Smooth muscle cell (in vitro differentiated cells): ENCODE data around the gene OTOG. TPM values are rescaled to one million over a fixed set of nuclear protein-coding genes. Genes with fewer than 3 reads are reported as not detected.

ENCODE experiments used
- DNase-seq: peaks from one replicate; lab custom pipeline; 2025; ENCODE audit not compliant: unreplicated experiment; lab: John Stamatoyannopoulos, UW
- H2AFZ ChIP-seq: fragments of 200-600 bp; sonication (generic); 2 replicates; pipeline ENCODE4 v1.6.0; 2016; ENCODE audit warnings: antibody characterized with exemption, low read depth, mild to moderate bottlenecking
- H3F3A ChIP-seq: fragments of 200-600 bp; sonication (generic); 2 replicates; pipeline ENCODE4 v1.6.0; 2017; ENCODE audit warnings: antibody characterized with exemption, low read depth
- H3K27ac ChIP-seq: fragments of 200-600 bp; sonication (generic); 2 replicates; pipeline ENCODE4 v1.5.1; 2016; ENCODE audit warnings: low read depth, mild to moderate bottlenecking
- H3K27me3 ChIP-seq: fragments of 200-600 bp; sonication (generic); 2 replicates; pipeline ENCODE4 v1.6.1; 2016; ENCODE audit warnings: low read depth, mild to moderate bottlenecking
- H3K36me3 ChIP-seq: fragments of 200-600 bp; sonication (generic); 2 replicates; pipeline ENCODE4 v1.5.1; 2016; ENCODE audit warnings: low read depth
- H3K4me1 ChIP-seq: fragments of 200-600 bp; sonication (generic); 2 replicates; pipeline ENCODE4 v1.5.1; 2016; ENCODE audit warnings: low read depth
- H3K4me2 ChIP-seq: fragments of 200-600 bp; sonication (generic); 2 replicates; pipeline ENCODE4 v1.6.0; 2016; ENCODE audit warnings: mild to moderate bottlenecking
- H3K4me3 ChIP-seq: fragments of 200-600 bp; sonication (generic); 2 replicates; pipeline ENCODE4 v1.5.1; 2016; ENCODE audit warnings: mild to moderate bottlenecking
- H3K79me2 ChIP-seq: fragments of 200-600 bp; sonication (generic); 2 replicates; pipeline ENCODE4 v1.6.0; 2016; ENCODE audit warnings: low read depth, mild to moderate bottlenecking
- H3K9ac ChIP-seq: fragments of 200-600 bp; sonication (generic); 2 replicates; pipeline ENCODE4 v1.6.0; 2016; ENCODE audit warnings: low read depth
- H3K9me3 ChIP-seq: fragments of 200-600 bp; sonication (generic); replicated peaks from 2 replicates; pipeline ENCODE4 v1.5.1; 2016; ENCODE audit warnings: low read depth
- H4K20me1 ChIP-seq: fragments of 200-600 bp; sonication (generic); 2 replicates; pipeline ENCODE4 v1.6.0; 2016; ENCODE audit warnings: low read depth
- CTCF ChIP-seq: fragments of 200-600 bp; sonication (generic); IDR thresholded peaks from 2 replicates; pipeline ENCODE4 v1.5.1; 2017; ENCODE audit warnings: borderline replicate concordance, mild to moderate bottlenecking, antibody characterized with exemption; ENCODE audit not compliant: insufficient read depth, poor library complexity, severe bottlenecking
- WGBS: methylation state at CpG from one replicate; pipeline ENCODE4 v1.1.7; 2016; ENCODE audit warnings: low lambda C conversion rate; 5-methylcytosine and 5-hydroxymethylcytosine counted together
- polyA plus RNA-seq: library from polyadenylated mRNA; unstranded; fragments of >200 nt; fragmentation: Nextera tagmentation; extraction: Ambion mirVana; gene quantifications from 2 replicates; pipeline ENCODE4 v1.2.1, GENCODE V29; 2016
- total RNA-seq: library from RNA; depleted of rRNA; stranded (reverse); fragments of >200 nt; gene quantifications from 2 replicates; pipeline ENCODE4 v1.2.3, GENCODE V29; 2014

Gene OTOG
- total and polyA plus RNA-seq, 2 experiments from 2014 or later = not detected

- Histone ChIP-seq H3K27ac (no peak overlapping the region), H3K27me3 (peaks cover 46% of the 10 kb centered on the region), H3K36me3 (no peaks in the 10 kb centered on the region), H3K4me3 (no peak overlapping the region), H3K4me2 (no peak overlapping the region), H3K79me2 (no peaks in the 10 kb centered on the region), H3K4me1 (no peaks in the 10 kb centered on the region), H3K9ac (no peak overlapping the region), H3F3A (no peaks in the 10 kb centered on the region), H4K20me1 (no peaks in the 10 kb centered on the region), H3K9me3 (no peaks in the 10 kb centered on the region), H2AFZ (no peak overlapping the region)
- 75% methylated on average over 2 of the region's 2 CpGs for WGBS
- DNase-seq = no peak
- TF ChIP-seq CTCF = no peak
These were observed 83.9 kb downstream of the OTOG start for GRCh38 chr11:17630936-17631335.

- Histone ChIP-seq H3K27ac (no peak overlapping the region), H3K27me3 (peaks cover 37% of the 10 kb centered on the region), H3K79me2 (no peaks in the 10 kb centered on the region), H4K20me1 (no peaks in the 10 kb centered on the region), H3K9ac (no peak overlapping the region), H3F3A (no peaks in the 10 kb centered on the region), H3K4me2 (no peak overlapping the region), H3K4me3 (no peak overlapping the region), H2AFZ (no peak overlapping the region), H3K36me3 (no peaks in the 10 kb centered on the region), H3K4me1 (no peaks in the 10 kb centered on the region), H3K9me3 (no peaks in the 10 kb centered on the region)
- DNase-seq = no peak
- 91% methylated on average over 19 of the region's 19 CpGs for WGBS
- TF ChIP-seq CTCF = no peak
These were observed 84.8 kb downstream of the OTOG start for GRCh38 chr11:17631702-17632365.

GRCh38 chr11:17633279-17633986, 86.4 kb downstream of the OTOG start:
- H3K4me2 ChIP-seq = no peak overlapping the region
- H3K4me3 ChIP-seq = no peak overlapping the region
- H3K9me3 ChIP-seq = no peaks in the 10 kb centered on the region
- WGBS = 89% methylated on average over 11 of the region's 11 CpGs
- H3K9ac ChIP-seq = no peak overlapping the region
- TF ChIP-seq CTCF = no peak
- DNase-seq = no peak
- H4K20me1 ChIP-seq = no peaks in the 10 kb centered on the region
- H3F3A ChIP-seq = no peaks in the 10 kb centered on the region
- no peaks in the 10 kb centered on the region for H3K4me1 ChIP-seq
- no peak overlapping the region for H2AFZ ChIP-seq
- H3K36me3 ChIP-seq = no peaks in the 10 kb centered on the region
- H3K27me3 ChIP-seq = peaks cover 21% of the 10 kb centered on the region
- no peak overlapping the region for H3K27ac ChIP-seq
- no peaks in the 10 kb centered on the region for H3K79me2 ChIP-seq
